ENCODE data around the gene VGLL4. TPM values are rescaled to one million over a fixed set of nuclear protein-coding genes. Genes with fewer than 3 reads are reported as not detected.

Gene VGLL4
- total RNA-seq, 1 donor from 2014 or later = 28.6 TPM

- intact Hi-C loops (cut with micrococcal nuclease) = no loop called here
Observed at GRCh38 chr3:11631820-11632219, 11.9 kb downstream of the VGLL4 start.

- intact Hi-C loops (cut with micrococcal nuclease) = loop anchor here (10.0 kb wide), 1 partner anchor 565 kb away; no protein-coding TSS in a partner anchor
Observed at GRCh38 chr3:11629716-11630115, 14.0 kb downstream of the VGLL4 start.

- intact Hi-C loops (cut with micrococcal nuclease) = loop anchor here (1.0 to 10.0 kb wide), 2 partner anchors 220 to 567 kb away; no protein-coding TSS in a partner anchor
Observed at GRCh38 chr3:11627612-11628011, 16.1 kb downstream of the VGLL4 start.

- intact Hi-C loops (cut with micrococcal nuclease) = loop anchor here (1.0 to 10.0 kb wide), 2 partner anchors 8 to 569 kb away; no protein-coding TSS in a partner anchor
Observed at GRCh38 chr3:11626084-11626463, 17.6 kb downstream of the VGLL4 start.

GRCh38 chr3:11625376-11626083 is 18.2 kb downstream of the VGLL4 start:
- intact Hi-C loops (cut with micrococcal nuclease) = loop anchor here (1.0 to 10.0 kb wide), 2 partner anchors 9 to 569 kb away; no protein-coding TSS in a partner anchor

GRCh38 chr3:11624704-11625375 is 18.9 kb downstream of the VGLL4 start:
- intact Hi-C loops (cut with micrococcal nuclease) = loop anchor here (1.0 to 10.0 kb wide), 6 partner anchors 17 to 570 kb away; partner anchors contain the start of gene ATG7

GRCh38 chr3:11624161-11624560 is 19.6 kb downstream of the VGLL4 start:
- intact Hi-C loops (cut with micrococcal nuclease) = loop anchor here (1.0 to 10.0 kb wide), 6 partner anchors 18 to 571 kb away; partner anchors contain the start of gene ATG7

GRCh38 chr3:11622586-11623550 is 20.8 kb downstream of the VGLL4 start:
- intact Hi-C loops (cut with micrococcal nuclease) = loop anchor here (10.0 kb wide), 1 partner anchor 572 kb away; no protein-coding TSS in a partner anchor

GRCh38 chr3:11621077-11621476 is 22.6 kb downstream of the VGLL4 start:
- intact Hi-C loops (cut with micrococcal nuclease) = loop anchor here (10.0 kb wide), 1 partner anchor 574 kb away; no protein-coding TSS in a partner anchor

- intact Hi-C loops (cut with micrococcal nuclease) = loop anchor here (10.0 kb wide), 1 partner anchor 575 kb away; no protein-coding TSS in a partner anchor
Observed at GRCh38 chr3:11619946-11620652, 23.6 kb downstream of the VGLL4 start.

GRCh38 chr3:11619461-11619860 is 24.3 kb downstream of the VGLL4 start:
- intact Hi-C loops (cut with micrococcal nuclease) = no loop called here

- intact Hi-C loops (cut with micrococcal nuclease) = no loop called here
Observed at GRCh38 chr3:11618904-11619303, 24.8 kb downstream of the VGLL4 start.

- intact Hi-C loops (cut with micrococcal nuclease) = no loop called here
Observed at GRCh38 chr3:11616551-11616950, 27.2 kb downstream of the VGLL4 start.

GRCh38 chr3:11613851-11614487 is 29.7 kb downstream of the VGLL4 start:
- intact Hi-C loops (cut with micrococcal nuclease) = no loop called here

- intact Hi-C loops (cut with micrococcal nuclease) = no loop called here
Observed at GRCh38 chr3:11613319-11613718, 30.4 kb downstream of the VGLL4 start.

GRCh38 chr3:11612515-11613188 is 31.1 kb downstream of the VGLL4 start:
- intact Hi-C loops (cut with micrococcal nuclease) = no loop called here

- intact Hi-C loops (cut with micrococcal nuclease) = no loop called here
Observed at GRCh38 chr3:11611341-11611799, 32.3 kb downstream of the VGLL4 start.

GRCh38 chr3:11610700-11611275 is 32.9 kb downstream of the VGLL4 start:
- intact Hi-C loops (cut with micrococcal nuclease) = no loop called here

Measured in T-helper 1 cell treated with Interleukin-12 subunit alpha and Interleukin-12 subunit beta and Interleukin-4 antibody, amounts not matched to agents 30 ng/mL and 1 ng/mL, for 36 hours (primary cell).